Neural cell (in vitro differentiated cells): ENCODE results near the gene CYP27B1. TPM values are rescaled to one million over a fixed set of nuclear protein-coding genes. Genes with fewer than 3 reads are reported as not detected.

Experiments used
- H2AFZ ChIP-seq: fragments of 200-600, 300-800 bp; sonication (generic), shearing (Covaris generic); 2 replicates; pipeline ENCODE4 v1.6.0; 2014; ENCODE audit warnings: low read depth, mild to moderate bottlenecking, antibody characterized with exemption, low read length, moderate library complexity
- H3F3A ChIP-seq: fragments of 200-600 bp; shearing (Covaris generic); 2 replicates; pipeline ENCODE4 v1.6.1; 2016; ENCODE audit warnings: mild to moderate bottlenecking, moderate library complexity, mixed read lengths, antibody characterized with exemption, low read length; ENCODE audit not compliant: insufficient read depth, poor library complexity, severe bottlenecking
- H3K27ac ChIP-seq: fragments of 200-600, 300-800 bp; sonication (generic), shearing (Covaris generic); 2 replicates; pipeline ENCODE4 v1.5.1; 2014; ENCODE audit warnings: mild to moderate bottlenecking, low read length, moderate library complexity
- H3K27me3 ChIP-seq: fragments of 300-800, 200-600 bp; sonication (generic), shearing (Covaris generic); 2 replicates; pipeline ENCODE4 v1.6.0; 2014; ENCODE audit warnings: mild to moderate bottlenecking, low read depth, low read length, moderate library complexity; ENCODE audit not compliant: insufficient read depth
- H3K36me3 ChIP-seq: fragments of 300-800, 200-600 bp; sonication (generic), shearing (Covaris generic); 2 replicates; pipeline ENCODE4 v1.5.1; 2014; ENCODE audit warnings: mild to moderate bottlenecking, antibody characterized with exemption, low read length, moderate library complexity; ENCODE audit not compliant: insufficient read depth
- H3K4me2 ChIP-seq: fragments of 300-800, 200-600 bp; sonication (generic), shearing (Covaris generic); 2 replicates; pipeline ENCODE4 v1.6.0; 2014; ENCODE audit warnings: mild to moderate bottlenecking, low read length
- H3K4me3 ChIP-seq: fragments of 300-800, 200-600 bp; sonication (generic), shearing (Covaris generic); 2 replicates; pipeline ENCODE4 v1.5.1; 2014; ENCODE audit warnings: mild to moderate bottlenecking, low read length, moderate library complexity
- H3K79me2 ChIP-seq: fragments of 200-600 bp; shearing (Covaris generic); replicated peaks from 2 replicates; pipeline ENCODE4 v1.6.0; 2014; ENCODE audit warnings: mild to moderate bottlenecking, low read length, moderate library complexity; ENCODE audit not compliant: insufficient read depth
- H3K9ac ChIP-seq: fragments of 300-800, 200-600 bp; sonication (generic), shearing (Covaris generic); 2 replicates; pipeline ENCODE4 v1.6.1; 2016; ENCODE audit warnings: mild to moderate bottlenecking, low read length, mixed read lengths
- H3K9me2 ChIP-seq: fragments of 200-600 bp; shearing (Covaris generic); 2 replicates; pipeline ENCODE4 v1.6.1; 2016; ENCODE audit warnings: mild to moderate bottlenecking, low read length, mixed read lengths; ENCODE audit not compliant: insufficient read depth
- H3K9me3 ChIP-seq: fragments of 200-600, 300-800 bp; sonication (generic), shearing (Covaris generic); 2 replicates; pipeline ENCODE4 v1.6.1; 2016; ENCODE audit warnings: mild to moderate bottlenecking, mixed run types, low read length, moderate library complexity, mixed read lengths
- H4K20me1 ChIP-seq: fragments of 200-600 bp; shearing (Covaris generic); 2 replicates; pipeline ENCODE4 v1.6.1; 2016; ENCODE audit warnings: mild to moderate bottlenecking, mixed run types; ENCODE audit not compliant: insufficient read depth
- CTCF ChIP-seq: fragments of 450-650 bp; IDR thresholded peaks from 2 replicates; pipeline ENCODE4 v1.5.1; 2014; ENCODE audit warnings: antibody characterized with exemption, mild to moderate bottlenecking, moderate library complexity; ENCODE audit not compliant: poor library complexity, severe bottlenecking
- EP300 ChIP-seq: fragments of 450-650 bp; conservative IDR thresholded peaks from 2 replicates; pipeline ENCODE4 v1.6.1; 2014; ENCODE audit warnings: antibody characterized with exemption, mild to moderate bottlenecking, moderate library complexity; ENCODE audit not compliant: poor library complexity, severe bottlenecking
- EZH2 ChIP-seq: fragments of 200-600, 300-800 bp; shearing (Covaris generic), sonication (generic); IDR thresholded peaks from 2 replicates; pipeline ENCODE4 v1.6.1; 2014; ENCODE audit warnings: antibody characterized with exemption, low read length, borderline replicate concordance, mild to moderate bottlenecking; ENCODE audit not compliant: insufficient read depth, poor library complexity, severe bottlenecking
- MXI1 ChIP-seq: fragments of 450-650 bp; conservative IDR thresholded peaks from 2 replicates; pipeline ENCODE4 v1.6.1; 2014; ENCODE audit warnings: antibody characterized with exemption, mild to moderate bottlenecking; ENCODE audit not compliant: poor library complexity, severe bottlenecking
- POLR2AphosphoS5 ChIP-seq: IDR thresholded peaks from 2 replicates; pipeline ENCODE4 v1.6.1; 2012
- RAD21 ChIP-seq: fragments of 450-650 bp; conservative IDR thresholded peaks from 2 replicates; pipeline ENCODE4 v1.6.1; 2014; ENCODE audit warnings: antibody characterized with exemption, mild to moderate bottlenecking, moderate library complexity
- REST ChIP-seq: IDR thresholded peaks from 2 replicates; pipeline ENCODE4 v1.6.1; 2012; ENCODE audit warnings: borderline replicate concordance
- SMC3 ChIP-seq: fragments of 450-650 bp; conservative IDR thresholded peaks from 2 replicates; pipeline ENCODE4 v1.6.1; 2014; ENCODE audit warnings: antibody characterized with exemption, mild to moderate bottlenecking, moderate library complexity; ENCODE audit not compliant: poor library complexity
- TAF1 ChIP-seq: IDR thresholded peaks from 2 replicates; pipeline ENCODE4 v1.6.1; 2012; ENCODE audit warnings: low read depth
- polyA plus RNA-seq: library from polyadenylated mRNA; depleted of rRNA; stranded (reverse); fragments of >200 nt; gene quantifications from 2 replicates; pipeline ENCODE4 v1.2.3, GENCODE V29; 2014

CYP27B1 gene
- polyA plus RNA-seq, 1 donor from 2014 or later, result 1.4 TPM

GRCh38 chr12:57780284-57780897 is 13.5 kb upstream of the CYP27B1 start:
- Histone ChIP-seq H3K27ac (no peak overlapping the region), H3K9me3 (no peaks in the 10 kb centered on the region), H2AFZ (no peak overlapping the region), H3K27me3 (no peaks in the 10 kb centered on the region), H3K9ac (no peak overlapping the region), H3F3A (no peaks in the 10 kb centered on the region), H4K20me1 (no peaks in the 10 kb centered on the region), H3K9me2 (no peaks in the 10 kb centered on the region), H3K36me3 (no peaks in the 10 kb centered on the region), H3K79me2 (peaks cover 10% of the 10 kb centered on the region), H3K4me2 (no peak overlapping the region), H3K4me3 (no peak overlapping the region)
- TF ChIP-seq CTCF (no peak), REST (no peak), TAF1 (no peak), EZH2 (no peak), SMC3 (no peak), MXI1 (no peak), RAD21 (no peak), EP300 (no peak), POLR2AphosphoS5 (no peak)

GRCh38 chr12:57779736-57780135 is 12.9 kb upstream of the CYP27B1 start:
- Histone ChIP-seq H3K27ac (no peak overlapping the region), H3K9me2 (no peaks in the 10 kb centered on the region), H3K4me2 (no peak overlapping the region), H4K20me1 (no peaks in the 10 kb centered on the region), H3K27me3 (no peaks in the 10 kb centered on the region), H3K9me3 (no peaks in the 10 kb centered on the region), H3F3A (no peaks in the 10 kb centered on the region), H2AFZ (no peak overlapping the region), H3K79me2 (peaks cover 10% of the 10 kb centered on the region), H3K9ac (no peak overlapping the region), H3K4me3 (no peak overlapping the region), H3K36me3 (no peaks in the 10 kb centered on the region)
- TF ChIP-seq CTCF (no peak), EZH2 (no peak), RAD21 (no peak), TAF1 (no peak), EP300 (no peak), MXI1 (no peak), SMC3 (no peak), REST (no peak), POLR2AphosphoS5 (no peak)
